Upper lobe of left lung (tissue), 6 donors: Measurements from ENCODE around the gene CRYBG1. TPM values are rescaled to one million over a fixed set of nuclear protein-coding genes. Genes with fewer than 3 reads are reported as not detected.

Experiments
- ATAC-seq, 2 donors: fragments of 200-7000 bp; cut with Tn5 transposase; one replicate each; pipeline ENCODE4 v1.9.1; 2022; ENCODE audit warnings: mild to moderate bottlenecking in 2 of 2, moderate library complexity in 2 of 2; ENCODE audit not compliant: low FRiP score in 2 of 2
- DNase-seq, 2 donors: peaks; one replicate each; pipeline ENCODE4 v3.0.0-alpha.2; 2019 to 2020
- H3K27ac ChIP-seq, 4 donors: fragments of 200-600 bp; sonication (generic); one replicate each; pipeline ENCODE4 v1.5.1; 2016 to 2019
- H3K27me3 ChIP-seq, 4 donors: fragments of 200-600 bp; sonication (generic); one replicate each; pipeline ENCODE4 v1.5.1; 2017 to 2019
- H3K36me3 ChIP-seq, 4 donors: fragments of 200-600 bp; sonication (generic); one replicate each; pipeline ENCODE4 v1.5.1; 2016 to 2019
- H3K4me1 ChIP-seq, 4 donors: fragments of 200-600 bp; sonication (generic); one replicate each; pipeline ENCODE4 v1.5.1; 2018 to 2019
- H3K4me3 ChIP-seq, 4 donors: fragments of 200-600 bp; sonication (generic); one replicate each; pipeline ENCODE4 v1.5.1; 2017 to 2019; ENCODE audit warnings: mild to moderate bottlenecking in 2 of 4, moderate library complexity in 1 of 4
- H3K9me3 ChIP-seq, 4 donors: fragments of 200-600 bp; sonication (generic); one replicate each; pipeline ENCODE4 v1.5.1; 2018 to 2019
- CTCF ChIP-seq, 6 experiments: fragments of 450-650 bp in 4 of 6; fragments of 200-600 bp in 2 of 6; sonication (generic) in 2 of 6; IDR thresholded peaks; one replicate each; pipeline ENCODE4 v1.5.1; 2016 to 2019; ENCODE audit warnings: antibody characterized with exemption in 6 of 6
- EP300 ChIP-seq, 4 donors: sonication (generic); formaldehyde crosslinking; IDR thresholded peaks; one replicate each; pipeline ENCODE4 v1.5.1; 2017; ENCODE audit warnings: antibody characterized with exemption in 4 of 4, control low read depth in 2 of 4
- POLR2A ChIP-seq, 4 donors: fragments of 450-650 bp; IDR thresholded peaks; one replicate each; pipeline ENCODE4 v1.5.1; 2016 to 2017; ENCODE audit warnings: antibody characterized with exemption in 4 of 4, mild to moderate bottlenecking in 2 of 4
- POLR2AphosphoS5 ChIP-seq, 2 donors: sonication (generic); formaldehyde crosslinking; IDR thresholded peaks; one replicate each; pipeline ENCODE4 v1.5.1; 2017; ENCODE audit warnings: antibody characterized with exemption in 2 of 2
- WGBS, 2 donors: methylation state at CpG; one replicate each; pipeline ENCODE4 v1.1.5; 2017 to 2018; 5-methylcytosine and 5-hydroxymethylcytosine counted together
- total RNA-seq, 6 donors: library from RNA; depleted of rRNA in 4 of 6; stranded (reverse); fragments of >200 nt in 4 of 6; gene quantifications; one replicate each; pipeline versions ENCODE4 v1.1.0 to v1.2.1, GENCODE V29; 2016 to 2021
- donor health status: DM: no; HTN: no; CAD: no; lungs with moderate emphysema.
- donor health status: DM: no; HTN: yes; CAD: no; lungs with severe emphysema.

Gene CRYBG1
- total RNA-seq, 6 donors from 2014 or later = 17.8 to 35.1 (median 25.5) TPM

GRCh38 chr6:106422534-106422933 is 62.0 kb downstream of the CRYBG1 start:
- Histone ChIP-seq H3K27ac (no peak overlapping the region), H3K9me3 (no peaks in the 10 kb centered on the region), H3K4me1 (no peaks in the 10 kb centered on the region), H3K36me3 (no peaks in the 10 kb centered on the region), H3K27me3 (no peaks in the 10 kb centered on the region), H3K4me3 (no peak overlapping the region)
- DNase-seq (no peak), ATAC-seq (no peak)
- TF ChIP-seq POLR2A (IDR thresholded peaks at IDR 0.05) (no peak), CTCF (IDR thresholded peaks at IDR 0.05) (no peak), EP300 (IDR thresholded peaks at IDR 0.05) (no peak), POLR2AphosphoS5 (IDR thresholded peaks at IDR 0.05) (no peak)

- TF ChIP-seq POLR2A (IDR thresholded peaks at IDR 0.05) = no peak
- no peak for TF ChIP-seq CTCF (IDR thresholded peaks at IDR 0.05)
- Histone ChIP-seq H3K36me3 (no peaks in the 10 kb centered on the region), H3K27ac (no peak overlapping the region), H3K4me3 (no peak overlapping the region), H3K9me3 (no peaks in the 10 kb centered on the region), H3K4me1 (no peaks in the 10 kb centered on the region), H3K27me3 (no peaks in the 10 kb centered on the region)
- DNase-seq = no peak
- 87 to 93% methylated on average over 5 of the region's 5 CpGs for WGBS, 2 donors
- no peak for ATAC-seq
These were observed 64.9 kb downstream of the CRYBG1 start for GRCh38 chr6:106425382-106425781.

GRCh38 chr6:106426250-106426970 is 65.9 kb downstream of the CRYBG1 start:
- H3K4me1 ChIP-seq = no peaks in the 10 kb centered on the region
- H3K36me3 ChIP-seq = no peaks in the 10 kb centered on the region
- H3K4me3 ChIP-seq = no peak overlapping the region
- TF ChIP-seq POLR2AphosphoS5 (IDR thresholded peaks at IDR 0.05) (no peak), CTCF (IDR thresholded peaks at IDR 0.05) (no peak), EP300 (IDR thresholded peaks at IDR 0.05) (no peak), POLR2A (IDR thresholded peaks at IDR 0.05) (no peak)
- H3K9me3 ChIP-seq = no peaks in the 10 kb centered on the region
- DNase-seq (no peak), ATAC-seq (peak in 1 of 2 donors; percentile 35)
- H3K27me3 ChIP-seq = no peaks in the 10 kb centered on the region
- WGBS, 2 donors = 65 to 67% methylated on average over 5 of the region's 5 CpGs
- H3K27ac ChIP-seq = no peak overlapping the region

- ATAC-seq (no peak), DNase-seq (no peak)
- no peak for TF ChIP-seq EP300 (IDR thresholded peaks at IDR 0.05)
- TF ChIP-seq POLR2AphosphoS5 (IDR thresholded peaks at IDR 0.05) = no peak
- no peak for TF ChIP-seq CTCF (IDR thresholded peaks at IDR 0.05)
- TF ChIP-seq POLR2A (IDR thresholded peaks at IDR 0.05) = no peak
- Histone ChIP-seq H3K27ac (no peak overlapping the region), H3K4me1 (no peaks in the 10 kb centered on the region), H3K4me3 (no peak overlapping the region), H3K9me3 (no peaks in the 10 kb centered on the region), H3K27me3 (no peaks in the 10 kb centered on the region), H3K36me3 (no peaks in the 10 kb centered on the region)
- 87 to 96% methylated on average over 7 of the region's 7 CpGs for WGBS, 2 donors
These were observed 69.9 kb downstream of the CRYBG1 start for GRCh38 chr6:106430466-106430865.

GRCh38 chr6:106431405-106431804 is 70.9 kb downstream of the CRYBG1 start:
- WGBS, 2 donors = 94 to 98% methylated on average over 4 of the region's 4 CpGs
- TF ChIP-seq POLR2AphosphoS5 (IDR thresholded peaks at IDR 0.05) (no peak), CTCF (IDR thresholded peaks at IDR 0.05) (no peak), EP300 (IDR thresholded peaks at IDR 0.05) (no peak), POLR2A (IDR thresholded peaks at IDR 0.05) (no peak)
- no peak overlapping the region for H3K4me3 ChIP-seq
- ATAC-seq (no peak), DNase-seq (no peak)
- H3K27me3 ChIP-seq = no peaks in the 10 kb centered on the region
- H3K36me3 ChIP-seq = no peaks in the 10 kb centered on the region
- no peaks in the 10 kb centered on the region for H3K9me3 ChIP-seq
- H3K27ac ChIP-seq = no peak overlapping the region
- no peaks in the 10 kb centered on the region for H3K4me1 ChIP-seq
